ENCODE results near the gene MCC. TPM values are rescaled to one million over a fixed set of nuclear protein-coding genes. Genes with fewer than 3 reads are reported as not detected.
A peak's percentile ranks its signal among the peaks of the same experiment; 100 is the strongest.

MCC gene
- total and polyA plus RNA-seq, 2 experiments from 2014 or later: 8.3 to 31.5 TPM

DNA sequence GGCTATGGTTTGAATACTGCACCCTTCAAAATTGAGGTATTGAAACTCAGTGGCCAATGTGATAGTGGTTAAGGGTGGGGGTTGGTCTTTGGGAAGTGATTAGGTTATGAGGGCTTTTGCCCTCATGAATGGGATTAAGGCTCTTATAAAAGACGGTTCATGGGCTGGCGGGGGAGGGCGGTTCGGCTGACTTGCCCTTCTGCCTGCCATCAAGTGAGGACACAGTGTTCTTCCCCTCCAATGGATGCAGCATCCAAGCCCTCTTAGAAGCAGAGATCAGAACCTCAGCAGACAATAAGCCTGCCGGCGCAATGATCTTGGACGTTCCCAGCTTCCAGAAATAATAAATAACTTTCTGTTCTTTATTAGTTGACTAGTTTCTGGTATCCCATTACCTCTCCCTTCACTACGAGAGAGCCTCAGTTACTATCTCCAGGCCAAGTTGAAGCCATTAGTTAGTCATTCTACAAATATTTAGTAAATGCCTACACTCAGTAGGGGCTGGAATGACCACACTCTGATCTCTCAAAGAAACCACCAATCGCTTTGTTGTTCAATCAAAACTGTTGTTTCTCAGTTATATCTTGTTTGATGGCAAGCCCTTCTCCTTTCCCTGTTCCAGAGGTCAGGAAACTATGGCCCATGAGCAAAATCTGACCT, 272.7 kb downstream of the MCC start:
- peaks cover 41% of the 10 kb centered on the region for H3K79me2 ChIP-seq

DNA sequence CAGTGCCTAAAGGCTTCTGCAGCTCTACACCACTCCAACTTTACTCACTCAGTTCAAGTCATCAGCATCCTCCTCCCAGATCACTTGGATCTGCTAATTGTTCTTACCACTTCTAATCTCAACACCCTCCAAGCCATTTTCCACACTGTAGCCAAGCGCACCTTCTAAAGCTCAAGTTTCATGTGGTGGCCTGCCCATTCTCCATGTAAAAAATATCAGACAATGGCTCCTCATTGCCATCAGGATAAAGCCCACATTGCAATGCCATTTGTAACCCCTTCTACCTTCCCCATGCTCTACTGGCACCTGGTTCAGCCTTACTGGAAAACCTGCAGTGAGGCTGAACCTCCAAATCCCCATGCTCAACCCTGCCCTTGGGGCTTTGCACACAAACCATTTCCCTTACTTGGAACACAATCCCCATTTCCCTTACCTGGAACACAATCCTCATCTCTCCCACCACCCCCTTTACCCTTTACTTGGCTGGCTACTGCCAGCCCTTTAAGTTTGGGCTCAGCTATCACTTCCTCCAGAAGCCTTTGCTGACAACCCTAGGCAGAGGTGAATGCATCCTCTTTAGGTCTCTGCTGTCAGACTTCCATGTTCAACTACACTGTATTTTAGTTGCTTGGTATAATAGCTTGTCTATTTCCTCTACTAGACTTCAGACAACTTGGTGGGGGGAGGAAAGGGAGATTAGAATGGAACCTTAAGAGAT, 273.5 kb downstream of the MCC start:
- Histone ChIP-seq H4K20me1 (ENCODE audit: insufficient read depth, poor library complexity, severe bottlenecking) (no peaks in the 10 kb centered on the region), H3K4me2 (no peak overlapping the region)
- no peak for DNase-seq (ENCODE audit: low spot score)

More for the DNA sequence above, 272.7 kb downstream of the MCC start:
- TF ChIP-seq, protein P1, sequence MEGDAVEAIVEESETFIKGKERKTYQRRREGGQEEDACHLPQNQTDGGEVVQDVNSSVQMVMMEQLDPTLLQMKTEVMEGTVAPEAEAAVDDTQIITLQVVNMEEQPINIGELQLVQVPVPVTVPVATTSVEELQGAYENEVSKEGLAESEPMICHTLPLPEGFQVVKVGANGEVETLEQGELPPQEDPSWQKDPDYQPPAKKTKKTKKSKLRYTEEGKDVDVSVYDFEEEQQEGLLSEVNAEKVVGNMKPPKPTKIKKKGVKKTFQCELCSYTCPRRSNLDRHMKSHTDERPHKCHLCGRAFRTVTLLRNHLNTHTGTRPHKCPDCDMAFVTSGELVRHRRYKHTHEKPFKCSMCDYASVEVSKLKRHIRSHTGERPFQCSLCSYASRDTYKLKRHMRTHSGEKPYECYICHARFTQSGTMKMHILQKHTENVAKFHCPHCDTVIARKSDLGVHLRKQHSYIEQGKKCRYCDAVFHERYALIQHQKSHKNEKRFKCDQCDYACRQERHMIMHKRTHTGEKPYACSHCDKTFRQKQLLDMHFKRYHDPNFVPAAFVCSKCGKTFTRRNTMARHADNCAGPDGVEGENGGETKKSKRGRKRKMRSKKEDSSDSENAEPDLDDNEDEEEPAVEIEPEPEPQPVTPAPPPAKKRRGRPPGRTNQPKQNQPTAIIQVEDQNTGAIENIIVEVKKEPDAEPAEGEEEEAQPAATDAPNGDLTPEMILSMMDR (IDR thresholded peaks at IDR 0.05; ENCODE audit: poor library complexity): no peak
- TF ChIP-seq EZH2phosphoT487 (IDR thresholded peaks at IDR 0.05; ENCODE audit: low read depth, severe bottlenecking, unreplicated experiment): no peak
- TF ChIP-seq EZH2 (IDR thresholded peaks at IDR 0.05; ENCODE audit: borderline replicate concordance): no peak
- Histone ChIP-seq H3K9me2 (replicated peaks; ENCODE audit: insufficient read depth) (no peaks in the 10 kb centered on the region), H3K36me3 (replicated peaks; ENCODE audit: insufficient read depth, low read depth) (no peaks in the 10 kb centered on the region), H4K20me1 (ENCODE audit: insufficient read depth, poor library complexity, severe bottlenecking) (no peaks in the 10 kb centered on the region), H3K4me2 (no peak overlapping the region), H2AFZ (no peak overlapping the region), H3K4me1 (ENCODE audit: insufficient read depth) (peaks cover 42% of the 10 kb centered on the region), H3K27me3 (no peaks in the 10 kb centered on the region), H3K4me3 (no peak overlapping the region), H3K9me3 (ENCODE audit: low read depth) (no peaks in the 10 kb centered on the region), H3K27ac (no peak overlapping the region)
- no peak for DNase-seq (ENCODE audit: low spot score)
- 79% methylated on average over 9 of the region's 9 CpGs for WGBS (ENCODE audit: low lambda C conversion rate, missing lambda C conversion rate)

DNA sequence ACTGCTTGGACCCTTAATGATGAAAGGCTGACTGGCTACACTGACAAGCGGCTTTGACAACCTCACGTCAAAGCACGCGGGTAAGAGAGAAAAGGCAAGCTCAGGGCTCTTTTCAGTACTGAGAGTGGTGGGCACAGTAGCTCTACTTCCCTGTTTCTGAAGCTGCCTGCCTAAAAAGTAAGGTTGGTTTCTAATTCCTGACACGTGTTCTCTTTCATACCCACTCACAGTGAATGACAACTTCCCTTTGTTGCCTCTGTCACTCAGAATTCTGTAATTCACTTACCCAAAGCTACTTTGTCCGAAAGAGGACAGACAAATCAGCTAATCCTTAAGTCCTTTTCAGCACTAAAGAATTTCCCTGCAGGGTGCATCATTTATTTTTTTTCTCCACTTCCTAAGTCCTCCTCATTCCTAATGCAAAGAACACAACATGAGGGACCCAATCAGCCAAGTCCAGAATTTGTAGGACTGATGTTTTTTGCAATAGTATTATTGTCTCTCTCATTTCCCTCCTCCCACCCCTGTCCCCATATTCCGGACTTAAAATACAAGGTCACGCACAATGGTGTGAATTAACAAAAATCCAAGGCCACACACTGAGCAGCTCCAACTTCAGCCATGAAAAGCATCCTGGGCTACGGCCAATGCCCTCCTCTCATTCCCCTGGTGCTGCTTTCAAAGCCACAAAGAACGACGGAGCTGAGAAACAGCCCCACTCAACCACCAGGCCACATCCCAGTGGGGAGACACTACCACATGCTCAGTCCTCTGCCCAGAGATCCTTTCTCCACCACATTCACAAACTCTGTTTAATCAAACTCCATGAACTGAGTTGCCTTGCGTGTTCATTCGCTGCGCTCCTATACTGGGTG, 274.5 kb downstream of the MCC start:
- Histone ChIP-seq H3K9me2 (replicated peaks; ENCODE audit: insufficient read depth) (no peaks in the 10 kb centered on the region), H4K20me1 (ENCODE audit: insufficient read depth, poor library complexity, severe bottlenecking) (no peaks in the 10 kb centered on the region), H2AFZ (no peak overlapping the region), H3K4me2 (peak overlapping the region; percentile 39), H3K79me2 (peaks cover 52% of the 10 kb centered on the region), H3K9me3 (ENCODE audit: low read depth) (no peaks in the 10 kb centered on the region), H3K27me3 (no peaks in the 10 kb centered on the region), H3K36me3 (replicated peaks; ENCODE audit: insufficient read depth, low read depth) (no peaks in the 10 kb centered on the region), H3K27ac (no peak overlapping the region), H3K4me1 (ENCODE audit: insufficient read depth) (peaks cover 37% of the 10 kb centered on the region), H3K4me3 (no peak overlapping the region)
- DNase-seq (ENCODE audit: low spot score): no peak
- 76% methylated on average over 14 of the region's 14 CpGs for WGBS (ENCODE audit: low lambda C conversion rate, missing lambda C conversion rate)
- no peak for TF ChIP-seq EZH2phosphoT487 (IDR thresholded peaks at IDR 0.05; ENCODE audit: low read depth, severe bottlenecking, unreplicated experiment)
- TF ChIP-seq, protein P1 (IDR thresholded peaks at IDR 0.05; ENCODE audit: poor library complexity): no peak
- TF ChIP-seq EZH2 (IDR thresholded peaks at IDR 0.05; ENCODE audit: borderline replicate concordance): no peak

More for the DNA sequence above, 273.5 kb downstream of the MCC start:
- H3K27ac ChIP-seq: no peak overlapping the region
- peaks cover 45% of the 10 kb centered on the region for H3K79me2 ChIP-seq
- no peak overlapping the region for H3K4me3 ChIP-seq
- no peaks in the 10 kb centered on the region for H3K27me3 ChIP-seq
- H3K4me1 ChIP-seq (ENCODE audit: insufficient read depth): peaks cover 42% of the 10 kb centered on the region
- TF ChIP-seq EZH2phosphoT487 (IDR thresholded peaks at IDR 0.05; ENCODE audit: low read depth, severe bottlenecking, unreplicated experiment) (no peak), EZH2 (IDR thresholded peaks at IDR 0.05; ENCODE audit: borderline replicate concordance) (no peak)
- TF ChIP-seq, protein P1 (IDR thresholded peaks at IDR 0.05; ENCODE audit: poor library complexity): no peak
- WGBS (ENCODE audit: low lambda C conversion rate, missing lambda C conversion rate): 96% methylated on average over 1 of the region's 1 CpG
- H3K9me2 ChIP-seq (replicated peaks; ENCODE audit: insufficient read depth): no peaks in the 10 kb centered on the region
- H3K9me3 ChIP-seq (ENCODE audit: low read depth): no peaks in the 10 kb centered on the region
- no peak overlapping the region for H2AFZ ChIP-seq
- no peaks in the 10 kb centered on the region for H3K36me3 ChIP-seq (replicated peaks; ENCODE audit: insufficient read depth, low read depth)

Data from hepatocyte (in vitro differentiated cells).